Fibroblast of villous mesenchyme (primary cell): Measurements from ENCODE around the gene EFHC2. TPM values are rescaled to one million over a fixed set of nuclear protein-coding genes. Genes with fewer than 3 reads are reported as not detected.

Experiments used
- DNase-seq: peaks from one replicate; pipeline ENCODE4 v3.0.0-alpha.2; 2010; ENCODE audit warnings: low read depth
- H3K4me3 ChIP-seq: 2 replicates; pipeline ENCODE4 v1.5.1; 2011; ENCODE audit warnings: low read depth, mild to moderate bottlenecking, low read length
- CTCF ChIP-seq: IDR thresholded peaks from 2 replicates; pipeline ENCODE4 v1.5.1; 2012; ENCODE audit warnings: low read depth, mild to moderate bottlenecking, low read length; ENCODE audit not compliant: insufficient read depth
- total RNA-seq: library from RNA; depleted of rRNA; stranded (reverse); fragments of >200 nt; gene quantifications from 2 replicates; pipeline ENCODE4 v1.2.3, GENCODE V29; 2012

EFHC2 gene
- total RNA-seq, result under 0.01 and 0.32 TPM in 2 replicates

- DNase-seq, result peak; percentile 4
- TF ChIP-seq CTCF, result no peak
- peak within 1 kb of the TSS; percentile 51 for H3K4me3 ChIP-seq
Observed at GRCh38 chrX:44343412-44344141, at the start of gene EFHC2. EFHC2 (minus strand) TSS chrX:44343672; CDS start chrX:44343588, 84 bp downstream.

- no peak overlapping the region for H3K4me3 ChIP-seq
- TF ChIP-seq CTCF, result no peak
- no peak for DNase-seq
Observed at GRCh38 chrX:44392767-44393166, 49.3 kb upstream of the EFHC2 start.

GRCh38 chrX:44384688-44385338 is 41.3 kb upstream of the EFHC2 start:
- no peak overlapping the region for H3K4me3 ChIP-seq
- TF ChIP-seq CTCF, result no peak
- no peak for DNase-seq

GRCh38 chrX:44382871-44383270 is 39.4 kb upstream of the EFHC2 start:
- TF ChIP-seq CTCF, result no peak
- no peak overlapping the region for H3K4me3 ChIP-seq
- no peak for DNase-seq

- TF ChIP-seq CTCF, result no peak
- no peak for DNase-seq
- no peak overlapping the region for H3K4me3 ChIP-seq
Observed at GRCh38 chrX:44352758-44353157, 9.3 kb upstream of the EFHC2 start.

- no peak overlapping the region for H3K4me3 ChIP-seq
- DNase-seq, result peak; percentile 30
- no peak for TF ChIP-seq CTCF
Observed at GRCh38 chrX:44349561-44349960, 6.1 kb upstream of the EFHC2 start.
